Panc1 (cell line): ENCODE results near the gene SKAP1. TPM values are rescaled to one million over a fixed set of nuclear protein-coding genes. Genes with fewer than 3 reads are reported as not detected.
A peak's percentile ranks its signal among the peaks of the same experiment; 100 is the strongest.

Experiments
- ATAC-seq: fragments of 200-7000 bp; cut with Tn5 transposase; 2 replicates; pipeline ENCODE4 v1.9.1; 2020; ENCODE audit warnings: mild to moderate bottlenecking, moderate library complexity
- BruUV-seq: library from RNA; stranded (reverse); fragments of 400-500 nt; replicated peaks from 2 replicates; lab custom pipeline; 2021; lab: Mats Ljungman, UMichigan
- CTCF ChIA-PET: fragments of 300-600 bp; sonication (Branson Sonifier 250); formaldehyde crosslinking; loops from one replicate; lab custom pipeline; 2022; ENCODE audit warnings: antibody characterized with exemption; lab: Charles Lee
- POLR2A ChIA-PET: fragments of 300-600 bp; sonication (Branson Sonifier 250); formaldehyde crosslinking; loops from one replicate; lab custom pipeline; 2022; ENCODE audit warnings: antibody characterized with exemption; lab: Charles Lee
- DNase-seq: peaks from one replicate; pipeline ENCODE4 v3.0.0-alpha.2; 2010; ENCODE audit warnings: low read depth, low spot score
- H3K27ac ChIP-seq: 2 replicates; pipeline ENCODE4 v1.5.1; 2011; ENCODE audit warnings: mild to moderate bottlenecking, low read length, inconsistent platforms
- H3K27me3 ChIP-seq: fragments of 200-500 bp; sonication (Bioruptor generic); 2 replicates; pipeline ENCODE4 v1.6.0; 2014; ENCODE audit warnings: low read length, inconsistent platforms; ENCODE audit not compliant: control insufficient read depth, insufficient read depth
- H3K36me3 ChIP-seq: fragments of 200-500 bp; sonication (Bioruptor generic); 2 replicates; pipeline ENCODE4 v1.5.1; 2014; ENCODE audit warnings: inconsistent platforms, mild to moderate bottlenecking, low read length, moderate library complexity; ENCODE audit not compliant: control insufficient read depth, insufficient read depth
- H3K4me1 ChIP-seq: 2 replicates; pipeline ENCODE4 v1.5.1; 2011; ENCODE audit warnings: inconsistent platforms, mild to moderate bottlenecking, low read length, moderate library complexity; ENCODE audit not compliant: control insufficient read depth, insufficient read depth
- H3K4me3 ChIP-seq, 2 experiments: 2 replicates each; pipeline ENCODE4 v1.5.1; 2011 to 2012; ENCODE audit warnings: low read depth in 2 of 2, low read length in 2 of 2, mild to moderate bottlenecking in 2 of 2, inconsistent platforms in 1 of 2, moderate library complexity in 1 of 2
- H3K9me3 ChIP-seq: fragments of 200-500 bp; sonication (Bioruptor generic); 2 replicates; pipeline ENCODE4 v1.5.1; 2014; ENCODE audit warnings: low read depth, mild to moderate bottlenecking, inconsistent platforms, low read length, moderate library complexity; ENCODE audit not compliant: control insufficient read depth, insufficient read depth
- CTCF ChIP-seq: fragments of 450-650 bp; IDR thresholded peaks from 2 replicates; pipeline ENCODE4 v1.5.1; 2017; ENCODE audit warnings: mild to moderate bottlenecking
- POLR2AphosphoS5 ChIP-seq: IDR thresholded peaks from 2 replicates; pipeline ENCODE4 v1.6.1; 2012; ENCODE audit warnings: mild to moderate bottlenecking, low read depth, low read length, moderate library complexity
- REST ChIP-seq, 2 experiments: IDR thresholded peaks; 2 replicates each; pipeline ENCODE4 v1.6.1; 2011 to 2012; ENCODE audit warnings: low read depth in 2 of 2, control low read depth in 1 of 2, low read length in 1 of 2, mild to moderate bottlenecking in 1 of 2, moderate library complexity in 1 of 2; ENCODE audit not compliant: insufficient read depth in 1 of 2
- SIN3A ChIP-seq: IDR thresholded peaks from 2 replicates; pipeline ENCODE4 v1.6.1; 2012; ENCODE audit warnings: low read depth, mild to moderate bottlenecking, low read length, moderate library complexity, borderline replicate concordance; ENCODE audit not compliant: insufficient read depth
- TCF7L2 ChIP-seq: IDR thresholded peaks from 2 replicates; pipeline ENCODE4 v1.6.1; 2011; ENCODE audit warnings: mild to moderate bottlenecking, low read depth, low read length, inconsistent platforms
- in situ Hi-C: cut with HindIII; loops from 2 replicates; pipeline ENCODE4 v1.10.0; 2016; ENCODE audit warnings: low sequenced_read_pairs, low pct_unique_long_range_greater_than_20kb
- intact Hi-C: fragments of 100-400 bp; cut with micrococcal nuclease; formaldehyde crosslinking; loops from one replicate; pipeline ENCODE4 v1.10.0; 2022; ENCODE audit not compliant: unreplicated experiment
- total RNA-seq: library from RNA; stranded (reverse); gene quantifications from one replicate; pipeline ENCODE4 v1.2.1, GENCODE V29; 2021; ENCODE audit not compliant: unreplicated experiment

The SKAP1 gene
- total RNA-seq, 1 experiment from 2014 or later = 0.90 TPM

- intact Hi-C loops = no loop called here
- ChIA-PET POLR2A (no interaction called here), CTCF (no interaction called here)
Measured at GRCh38 chr17:48195910-48196309, 234.1 kb downstream of the SKAP1 start.

GRCh38 chr17:48194097-48194550 is 235.9 kb downstream of the SKAP1 start:
- in situ Hi-C loops (no loop called here), intact Hi-C loops (no loop called here)
- TF ChIP-seq TCF7L2 (peak; percentile 93), CTCF (no peak)
- no peaks in the 10 kb centered on the region for H3K27me3 ChIP-seq
- peak overlapping the region; percentile 18; the same call in 1 of the 2 replicates for H3K27ac ChIP-seq
- no TSS peak for BruUV-seq
- POLR2A ChIA-PET = no interaction called here
- DNase-seq (no peak), ATAC-seq (peak; percentile 81)
- no peak overlapping the region for H3K4me3 ChIP-seq
- H3K9me3 ChIP-seq = no peaks in the 10 kb centered on the region
- peaks cover 15% of the 10 kb centered on the region; the same call in 1 of the 2 replicates for H3K4me1 ChIP-seq
- CTCF ChIA-PET = no interaction called here
- no peaks in the 10 kb centered on the region for H3K36me3 ChIP-seq

More at GRCh38 chr17:48195910-48196309, 234.1 kb downstream of the SKAP1 start:
- no TSS peak for BruUV-seq
- Histone ChIP-seq H3K27me3 (no peaks in the 10 kb centered on the region), H3K9me3 (no peaks in the 10 kb centered on the region), H3K36me3 (no peaks in the 10 kb centered on the region), H3K4me3 (no peak overlapping the region), H3K27ac (no peak overlapping the region), H3K4me1 (peaks cover 18% of the 10 kb centered on the region; the same call in 1 of the 2 replicates)
- TF ChIP-seq TCF7L2 = no peak
- no peak for TF ChIP-seq POLR2AphosphoS5
- no peak for TF ChIP-seq SIN3A
- no peak for TF ChIP-seq REST (IDR thresholded peaks at IDR 0.05; ENCODE audit: insufficient read depth in 1 of 2, low read depth in 2 of 2, low read length in 1 of 2)
- TF ChIP-seq CTCF = no peak
- no peak for ATAC-seq
- in situ Hi-C loops = no loop called here
- DNase-seq = no peak
